Spinal cord (tissue), 10 donors: Measurements from ENCODE around the gene STARD3NL. TPM values are rescaled to one million over a fixed set of nuclear protein-coding genes. Genes with fewer than 3 reads are reported as not detected.
"Not testable (repeated sequence)": the region's sequence is repeated elsewhere in the genome, so short reads cannot be mapped to it uniquely, and the experiment has no call there.

Source experiments
- DNase-seq, 6 donors: peaks; one replicate each; pipeline versions ENCODE4 v3.0.0 to v3.0.0-alpha.2; 2013 to 2015; ENCODE audit warnings: low spot score in 6 of 6, low read depth in 4 of 6
- H3K27ac ChIP-seq: one replicate; pipeline ENCODE4 v1.5.1; 2013; ENCODE audit warnings: low read depth, low read length, control low read depth
- H3K27me3 ChIP-seq: one replicate; pipeline ENCODE4 v1.6.1; 2013; ENCODE audit warnings: low read length; ENCODE audit not compliant: control insufficient read depth, insufficient read depth
- H3K36me3 ChIP-seq: one replicate; pipeline ENCODE4 v1.6.1; 2013; ENCODE audit warnings: low read length; ENCODE audit not compliant: control insufficient read depth, insufficient read depth
- H3K4me1 ChIP-seq: one replicate; pipeline ENCODE4 v1.6.1; 2013; ENCODE audit warnings: low read length; ENCODE audit not compliant: control insufficient read depth, insufficient read depth
- H3K4me3 ChIP-seq: one replicate; pipeline ENCODE4 v1.5.1; 2013; ENCODE audit warnings: low read depth, low read length, control low read depth
- H3K9me3 ChIP-seq: one replicate; pipeline ENCODE4 v1.6.1; 2013; ENCODE audit warnings: low read length; ENCODE audit not compliant: control insufficient read depth, insufficient read depth
- WGBS: methylation state at CpG from one replicate; pipeline ENCODE4 v1.1.5; 2013; ENCODE audit warnings: missing lambda C conversion rate; ENCODE audit not compliant: insufficient coverage; 5-methylcytosine and 5-hydroxymethylcytosine counted together
- polyA plus RNA-seq, 2 donors: library from polyadenylated mRNA; unstranded; fragments of 120-200 nt; gene quantifications; one replicate each; pipeline ENCODE4 v1.2.1, GENCODE V29; 2013; ENCODE audit not compliant: insufficient read length in 2 of 2
- total RNA-seq, 2 donors: library from RNA; depleted of rRNA in 1 of 2; stranded (reverse); fragments of 120-200 nt in 1 of 2; fragments of >200 nt in 1 of 2; gene quantifications; one replicate each; pipeline versions ENCODE4 v1.2.3 to v1.2.4, GENCODE V29; 2013 to 2014
- donor health status: healthy.

The STARD3NL gene
- total and polyA plus RNA-seq, 4 donors, result 79.7 to 111 (median 97.9) TPM

- H3K4me3 ChIP-seq, result no peak overlapping the region
- 91% methylated on average over 8 of the region's 11 CpGs for WGBS
- peaks cover 6% of the 10 kb centered on the region for H3K36me3 ChIP-seq
- no peaks in the 10 kb centered on the region for H3K27me3 ChIP-seq
- H3K9me3 ChIP-seq, result no peaks in the 10 kb centered on the region
- no peak for DNase-seq
- H3K4me1 ChIP-seq, result no peaks in the 10 kb centered on the region
- no peak overlapping the region for H3K27ac ChIP-seq
These were observed 54.7 kb downstream of the STARD3NL start for GRCh38 chr7:38232502-38233366.

- not testable (repeated sequence) for H3K27me3 ChIP-seq, DNase-seq, H3K27ac ChIP-seq, H3K4me3 ChIP-seq, H3K4me1 ChIP-seq, H3K36me3 ChIP-seq, H3K9me3 ChIP-seq
- WGBS, result 87% methylated on average over 11 of the region's 11 CpGs
These were observed 56.7 kb downstream of the STARD3NL start for GRCh38 chr7:38234759-38235158.

- 65% methylated on average over 2 of the region's 4 CpGs for WGBS
- Histone ChIP-seq H3K36me3 (no peaks in the 10 kb centered on the region), H3K4me1 (no peaks in the 10 kb centered on the region), H3K4me3 (no peak overlapping the region), H3K9me3 (no peaks in the 10 kb centered on the region), H3K27ac (no peak overlapping the region), H3K27me3 (no peaks in the 10 kb centered on the region)
- DNase-seq, result peak in 1 of 6 donors; percentile 13
These were observed 57.6 kb downstream of the STARD3NL start for GRCh38 chr7:38235606-38236005.

- H3K4me3 ChIP-seq, DNase-seq, H3K9me3 ChIP-seq, H3K36me3 ChIP-seq, H3K4me1 ChIP-seq, H3K27me3 ChIP-seq, H3K27ac ChIP-seq: not testable (repeated sequence)
- WGBS, result 92% methylated on average over 6 of the region's 10 CpGs
These were observed 61.1 kb downstream of the STARD3NL start for GRCh38 chr7:38239129-38239528.

- DNase-seq, result no peak
- Histone ChIP-seq H3K4me1 (no peaks in the 10 kb centered on the region), H3K27me3 (no peaks in the 10 kb centered on the region), H3K36me3 (no peaks in the 10 kb centered on the region), H3K4me3 (no peak overlapping the region), H3K27ac (no peak overlapping the region), H3K9me3 (no peaks in the 10 kb centered on the region)
- no CpG with 5 or more reads among the region's 3 CpGs for WGBS
These were observed 63.0 kb downstream of the STARD3NL start for GRCh38 chr7:38241071-38241470.

GRCh38 chr7:38242814-38243213 lies 64.8 kb downstream of the STARD3NL start:
- DNase-seq, result no peak
- WGBS, result 100% methylated on average over 2 of the region's 6 CpGs

GRCh38 chr7:38243345-38243744 lies 65.3 kb downstream of the STARD3NL start:
- H3K27ac ChIP-seq, DNase-seq, H3K4me3 ChIP-seq, H3K4me1 ChIP-seq, H3K36me3 ChIP-seq, H3K27me3 ChIP-seq, H3K9me3 ChIP-seq: not testable (repeated sequence)
- no CpG with 5 or more reads among the region's 5 CpGs for WGBS

More at GRCh38 chr7:38242814-38243213, 64.8 kb downstream of the STARD3NL start:
- Histone ChIP-seq H3K4me3 (no peak overlapping the region), H3K27me3 (no peaks in the 10 kb centered on the region), H3K27ac (no peak overlapping the region), H3K36me3 (no peaks in the 10 kb centered on the region), H3K4me1 (no peaks in the 10 kb centered on the region), H3K9me3 (no peaks in the 10 kb centered on the region)

- WGBS, result 85% methylated on average over 8 of the region's 14 CpGs
- no peaks in the 10 kb centered on the region for H3K4me1 ChIP-seq
- DNase-seq, result no peak
- H3K9me3 ChIP-seq, result no peaks in the 10 kb centered on the region
- no peaks in the 10 kb centered on the region for H3K27me3 ChIP-seq
- no peaks in the 10 kb centered on the region for H3K36me3 ChIP-seq
- no peak overlapping the region for H3K27ac ChIP-seq
- H3K4me3 ChIP-seq, result no peak overlapping the region
These were observed 66.5 kb downstream of the STARD3NL start for GRCh38 chr7:38244516-38244915.

- no peaks in the 10 kb centered on the region for H3K36me3 ChIP-seq
- no peaks in the 10 kb centered on the region for H3K27me3 ChIP-seq
- no peaks in the 10 kb centered on the region for H3K4me1 ChIP-seq
- H3K9me3 ChIP-seq, result no peaks in the 10 kb centered on the region
- no peak for DNase-seq
- no peak overlapping the region for H3K4me3 ChIP-seq
- WGBS, result 75% methylated on average over 2 of the region's 3 CpGs
- H3K27ac ChIP-seq, result no peak overlapping the region
These were observed 67.4 kb downstream of the STARD3NL start for GRCh38 chr7:38245409-38245977.

- DNase-seq, result no peak
- Histone ChIP-seq H3K36me3 (no peaks in the 10 kb centered on the region), H3K9me3 (no peaks in the 10 kb centered on the region), H3K4me3 (no peak overlapping the region), H3K27me3 (no peaks in the 10 kb centered on the region), H3K4me1 (no peaks in the 10 kb centered on the region), H3K27ac (no peak overlapping the region)
- WGBS, result 100% methylated on average over 2 of the region's 5 CpGs
These were observed 70.1 kb downstream of the STARD3NL start for GRCh38 chr7:38248069-38248567.
